Subcutaneous abdominal adipose tissue (tissue), 5 donors: ENCODE results near the gene SERTAD3.

Experiments
- H3K27ac ChIP-seq: one replicate; pipeline ENCODE4 v1.7.0; 2013; ENCODE audit warnings: low read depth, mild to moderate bottlenecking, inconsistent platforms, low read length, moderate library complexity
- H3K27me3 ChIP-seq, 5 donors: one replicate each; pipeline ENCODE4 v1.7.0; 2013; ENCODE audit warnings: low read length in 5 of 5, inconsistent platforms in 1 of 5; ENCODE audit not compliant: control insufficient read depth in 5 of 5, insufficient read depth in 4 of 5
- H3K36me3 ChIP-seq, 5 donors: one replicate each; pipeline ENCODE4 v1.7.0; 2013; ENCODE audit warnings: low read length in 5 of 5; ENCODE audit not compliant: control insufficient read depth in 5 of 5, insufficient read depth in 5 of 5
- H3K4me1 ChIP-seq, 5 donors: one replicate each; pipeline ENCODE4 v1.7.0; 2013; ENCODE audit warnings: low read length in 5 of 5, mild to moderate bottlenecking in 3 of 5, moderate library complexity in 1 of 5; ENCODE audit not compliant: control insufficient read depth in 5 of 5, insufficient read depth in 5 of 5
- H3K4me3 ChIP-seq, 5 donors: one replicate each; pipeline ENCODE4 v1.7.0; 2013; ENCODE audit warnings: low read length in 5 of 5, low read depth in 1 of 5
- H3K9ac ChIP-seq, 5 donors: one replicate each; pipeline ENCODE4 v1.7.0; 2013; ENCODE audit warnings: low read length in 5 of 5, mild to moderate bottlenecking in 4 of 5, moderate library complexity in 3 of 5
- H3K9me3 ChIP-seq, 5 donors: one replicate each; pipeline ENCODE4 v1.7.0; 2013; ENCODE audit warnings: low read length in 5 of 5; ENCODE audit not compliant: control insufficient read depth in 5 of 5
- donor health status: healthy.
- donor health status: healthy.
- donor health status: healthy.
- donor health status: healthy.
- donor health status: healthy.

The SERTAD3 gene

GRCh38 chr19:40396886-40397567 is 47.1 kb downstream of the SERTAD3 start:
- no peaks in the 10 kb centered on the region for H3K9me3 ChIP-seq
- H3K9ac ChIP-seq, result no peak overlapping the region
- H3K4me3 ChIP-seq, result no peak overlapping the region
- H3K27ac ChIP-seq, result no peak overlapping the region
- H3K36me3 ChIP-seq, result peaks cover 0 to 6% (median 0%) of the 10 kb centered on the region in 5 donors
- H3K27me3 ChIP-seq, result no peaks in the 10 kb centered on the region
- peaks cover 0 to 9% (median 5%) of the 10 kb centered on the region in 5 donors for H3K4me1 ChIP-seq

- no peak overlapping the region for H3K27ac ChIP-seq
- H3K4me1 ChIP-seq, result peaks cover 0 to 9% (median 5%) of the 10 kb centered on the region in 5 donors
- H3K9me3 ChIP-seq, result no peaks in the 10 kb centered on the region
- no peaks in the 10 kb centered on the region for H3K27me3 ChIP-seq
- H3K9ac ChIP-seq, result no peak overlapping the region
- no peak overlapping the region for H3K4me3 ChIP-seq
- peaks cover 0 to 6% (median 0%) of the 10 kb centered on the region in 5 donors for H3K36me3 ChIP-seq
Observed at GRCh38 chr19:40395956-40396355, 48.2 kb downstream of the SERTAD3 start.

- no peak overlapping the region for H3K4me3 ChIP-seq
- peaks cover 0 to 5% (median 0%) of the 10 kb centered on the region in 5 donors for H3K4me1 ChIP-seq
- no peaks in the 10 kb centered on the region for H3K9me3 ChIP-seq
- no peaks in the 10 kb centered on the region for H3K27me3 ChIP-seq
- H3K27ac ChIP-seq, result no peak overlapping the region
- no peak overlapping the region for H3K9ac ChIP-seq
- peaks cover 0 to 6% (median 0%) of the 10 kb centered on the region in 5 donors for H3K36me3 ChIP-seq
Observed at GRCh38 chr19:40394816-40395210, 49.3 kb downstream of the SERTAD3 start.

- peaks cover 0 to 5% (median 0%) of the 10 kb centered on the region in 5 donors for H3K4me1 ChIP-seq
- H3K9ac ChIP-seq, result no peak overlapping the region
- peaks cover 0 to 6% (median 0%) of the 10 kb centered on the region in 5 donors for H3K36me3 ChIP-seq
- H3K27me3 ChIP-seq, result no peaks in the 10 kb centered on the region
- H3K27ac ChIP-seq, result no peak overlapping the region
- no peaks in the 10 kb centered on the region for H3K9me3 ChIP-seq
- H3K4me3 ChIP-seq, result no peak overlapping the region
Observed at GRCh38 chr19:40393894-40394815, 50.0 kb downstream of the SERTAD3 start.

- H3K9ac ChIP-seq, result no peak overlapping the region
- peaks cover 0 to 4% (median 0%) of the 10 kb centered on the region in 5 donors for H3K4me1 ChIP-seq
- no peaks in the 10 kb centered on the region for H3K9me3 ChIP-seq
- H3K4me3 ChIP-seq, result no peak overlapping the region
- no peak overlapping the region for H3K27ac ChIP-seq
- H3K27me3 ChIP-seq, result no peaks in the 10 kb centered on the region
- peaks cover 0 to 6% (median 0%) of the 10 kb centered on the region in 5 donors for H3K36me3 ChIP-seq
Observed at GRCh38 chr19:40392894-40393517, 51.1 kb downstream of the SERTAD3 start.

GRCh38 chr19:40392123-40392522 is 52.0 kb downstream of the SERTAD3 start:
- H3K36me3 ChIP-seq, result no peaks in the 10 kb centered on the region
- H3K9me3 ChIP-seq, result no peaks in the 10 kb centered on the region
- H3K27ac ChIP-seq, result no peak overlapping the region
- H3K4me1 ChIP-seq, result peaks cover 0 to 4% (median 0%) of the 10 kb centered on the region in 5 donors
- H3K4me3 ChIP-seq, result no peak overlapping the region
- no peaks in the 10 kb centered on the region for H3K27me3 ChIP-seq
- H3K9ac ChIP-seq, result no peak overlapping the region
